HEK293T (cell line): ENCODE measurements around the gene HTR5A.
A peak's percentile ranks its signal among the peaks of the same experiment; 100 is the strongest.
"Not testable (repeated sequence)": the region's sequence is repeated elsewhere in the genome, so short reads cannot be mapped to it uniquely, and the experiment has no call there.

Source experiments
- CTCF ChIA-PET: fragments of 350-600 bp; formaldehyde crosslinking; extraction: SDS; loops from one replicate; lab custom pipeline; 2021; ENCODE audit warnings: antibody characterized with exemption, inconsistent platforms; lab: Yijun Ruan, JAX
- POLR2A ChIA-PET: fragments of 350-600 bp; formaldehyde crosslinking; extraction: SDS; loops from one replicate; lab custom pipeline; 2020; ENCODE audit warnings: antibody characterized with exemption, inconsistent platforms; lab: Yijun Ruan, JAX
- DNase-seq: peaks from one replicate; pipeline ENCODE4 v3.0.0; 2012; ENCODE audit warnings: mixed read lengths; ENCODE audit errors: extremely low spot score
- ARNT ChIP-seq: fragments of 450-650 bp; IDR thresholded peaks from 2 replicates; pipeline ENCODE4 v1.6.1; 2017; ENCODE audit warnings: mild to moderate bottlenecking
- BHLHE40 ChIP-seq: fragments of 450-650 bp; IDR thresholded peaks from 2 replicates; pipeline ENCODE4 v1.6.1; 2016; ENCODE audit warnings: mild to moderate bottlenecking, moderate library complexity, borderline replicate concordance
- CTBP1 ChIP-seq: fragments of 450-650 bp; IDR thresholded peaks from 2 replicates; pipeline ENCODE4 v1.6.1; 2016; ENCODE audit warnings: borderline replicate concordance
- ELF4 ChIP-seq: fragments of 450-650 bp; IDR thresholded peaks from 2 replicates; pipeline ENCODE4 v1.6.1; 2017; ENCODE audit warnings: antibody characterized with exemption
- FOXA1 ChIP-seq: fragments of 450-650 bp; IDR thresholded peaks from 2 replicates; pipeline ENCODE4 v1.6.1; 2016; ENCODE audit warnings: mild to moderate bottlenecking
- FOXK2 ChIP-seq: fragments of 450-650 bp; IDR thresholded peaks from 2 replicates; pipeline ENCODE4 v1.6.1; 2016; ENCODE audit warnings: mild to moderate bottlenecking
- FOXM1 ChIP-seq: fragments of 450-650 bp; IDR thresholded peaks from 2 replicates; pipeline ENCODE4 v1.6.1; 2017; ENCODE audit warnings: mild to moderate bottlenecking, borderline replicate concordance
- HDGF ChIP-seq: fragments of 450-650 bp; IDR thresholded peaks from 2 replicates; pipeline ENCODE4 v1.6.1; 2017; ENCODE audit warnings: antibody characterized with exemption, borderline replicate concordance
- L3MBTL2 ChIP-seq: fragments of 450-650 bp; conservative IDR thresholded peaks from 2 replicates; pipeline ENCODE4 v1.6.1; 2016; ENCODE audit warnings: mild to moderate bottlenecking
- LEF1 ChIP-seq: fragments of 450-650 bp; IDR thresholded peaks from 2 replicates; pipeline ENCODE4 v1.6.1; 2017; ENCODE audit warnings: mild to moderate bottlenecking, borderline replicate concordance
- NFRKB ChIP-seq: fragments of 450-650 bp; IDR thresholded peaks from 2 replicates; pipeline ENCODE4 v1.6.1; 2016; ENCODE audit warnings: mild to moderate bottlenecking, moderate library complexity
- PKNOX1 ChIP-seq: fragments of 450-650 bp; IDR thresholded peaks from 2 replicates; pipeline ENCODE4 v1.6.1; 2016
- SP1 ChIP-seq: fragments of 450-650 bp; IDR thresholded peaks from 2 replicates; pipeline ENCODE4 v1.6.1; 2017
- SUZ12 ChIP-seq: fragments of 450-650 bp; IDR thresholded peaks from 2 replicates; pipeline ENCODE4 v1.6.1; 2016; ENCODE audit warnings: mild to moderate bottlenecking
- TARDBP ChIP-seq: fragments of 450-650 bp; IDR thresholded peaks from 2 replicates; pipeline ENCODE4 v1.6.1; 2016
- ZNF384 ChIP-seq: fragments of 450-650 bp; IDR thresholded peaks from 2 replicates; pipeline ENCODE4 v1.6.1; 2016

The HTR5A gene

GRCh38 chr7:155069992-155070751, at the start of gene HTR5A:
Gene HTR5A (plus strand): TSS chr7:155070324. CDS start chr7:155070900, 576 bp downstream.
- ChIA-PET CTCF (no interaction called here), POLR2A (no interaction called here)
- peak; percentile 96 for DNase-seq
- no peak for TF ChIP-seq ARNT
- TF ChIP-seq NFRKB, result no peak
- TF ChIP-seq BHLHE40, result no peak
- no peak; the same call in 1 of the 2 replicates for TF ChIP-seq FOXM1
- TF ChIP-seq HDGF, result no peak
- peak; percentile 17; the same call in 1 of the 2 replicates for TF ChIP-seq TARDBP
- no peak for TF ChIP-seq PKNOX1
- TF ChIP-seq FOXA1, result no peak
- TF ChIP-seq ELF4, result no peak
- peak; percentile 78; the same call in 1 of the 2 replicates for TF ChIP-seq CTBP1
- no peak for TF ChIP-seq ZNF384
- TF ChIP-seq LEF1, result no peak
- no peak for TF ChIP-seq FOXK2
- TF ChIP-seq L3MBTL2, result no peak
- no peak for TF ChIP-seq SP1

- TF ChIP-seq NFRKB, result no peak
- no peak for TF ChIP-seq FOXK2
- no peak for TF ChIP-seq LEF1
- TF ChIP-seq ARNT, result no peak
- no peak for TF ChIP-seq PKNOX1
- no peak for TF ChIP-seq FOXM1
- no peak for TF ChIP-seq BHLHE40
- no peak for TF ChIP-seq ZNF384
- no peak for TF ChIP-seq SP1
- TF ChIP-seq ELF4, result no peak
- no peak for TF ChIP-seq L3MBTL2
- TF ChIP-seq SUZ12, result no peak
- no peak for TF ChIP-seq CTBP1
- TF ChIP-seq FOXA1, result no peak
- TF ChIP-seq TARDBP, result no peak
- TF ChIP-seq HDGF, result no peak
- ChIA-PET POLR2A (no interaction called here), CTCF (interaction anchor here (1.4 to 1.8 kb wide), 2 partner anchors 11 to 324 kb away, joined by 5 to 7 read pairs; no protein-coding TSS in a partner anchor)
- DNase-seq, result no peak
Measured at GRCh38 chr7:155020996-155021395, 49.1 kb upstream of the HTR5A start.

- ChIA-PET POLR2A (no interaction called here), CTCF (no interaction called here)
- no peak for DNase-seq
- TF ChIP-seq SUZ12 (no peak), CTBP1 (no peak)
Measured at GRCh38 chr7:155021699-155022145, 48.4 kb upstream of the HTR5A start.

GRCh38 chr7:155027879-155028278, 42.2 kb upstream of the HTR5A start:
- ChIA-PET POLR2A (no interaction called here), CTCF (no interaction called here)

GRCh38 chr7:155032978-155033377, 37.1 kb upstream of the HTR5A start:
- POLR2A ChIA-PET, result no interaction called here
- CTCF ChIA-PET, result no interaction called here
- no peak for DNase-seq
- TF ChIP-seq SUZ12 (no peak), ELF4 (no peak), NFRKB (no peak), SP1 (no peak), CTBP1 (no peak), FOXM1 (no peak), ARNT (no peak), FOXA1 (no peak), LEF1 (no peak), ZNF384 (no peak), BHLHE40 (no peak), L3MBTL2 (no peak), TARDBP (no peak), HDGF (no peak), PKNOX1 (no peak), FOXK2 (no peak)

More at GRCh38 chr7:155027879-155028278, 42.2 kb upstream of the HTR5A start:
- no peak for DNase-seq
- no peak for TF ChIP-seq ARNT

GRCh38 chr7:155034495-155034894, 35.6 kb upstream of the HTR5A start:
- CTCF ChIA-PET, result interaction anchor here (1.1 kb wide), 1 partner anchor 26 kb away, joined by 4 read pairs; no protein-coding TSS in a partner anchor
- POLR2A ChIA-PET, DNase-seq: not testable (repeated sequence)

GRCh38 chr7:155038335-155038734, 31.8 kb upstream of the HTR5A start:
- TF ChIP-seq NFRKB (no peak), FOXA1 (no peak), ARNT (no peak)
- ChIA-PET POLR2A (no interaction called here), CTCF (no interaction called here)
- no peak for DNase-seq
